IPS DF 4.7 (cell line): Measurements from ENCODE around the gene EIF4A3.

Source experiments
- DNase-seq: peaks from one replicate; pipeline ENCODE4 v3.0.0-alpha.2; 2013; ENCODE audit warnings: low spot score; ENCODE audit errors: extremely low read depth

The EIF4A3 gene

GRCh38 chr17:80113033-80113484 is 33.9 kb downstream of the EIF4A3 start:
- no peak for DNase-seq

GRCh38 chr17:80112471-80113032 is 34.4 kb downstream of the EIF4A3 start:
- DNase-seq = no peak

- DNase-seq = no peak
Measured at GRCh38 chr17:80111702-80112470, 35.0 kb downstream of the EIF4A3 start.

- DNase-seq = no peak
Measured at GRCh38 chr17:80110927-80111701, 35.8 kb downstream of the EIF4A3 start.

GRCh38 chr17:80110447-80110812 is 36.5 kb downstream of the EIF4A3 start:
- no peak for DNase-seq

- no peak for DNase-seq
Measured at GRCh38 chr17:80109713-80110446, 37.0 kb downstream of the EIF4A3 start.

- DNase-seq = no peak
Measured at GRCh38 chr17:80109066-80109660, 37.8 kb downstream of the EIF4A3 start.

GRCh38 chr17:80108036-80108971 is 38.6 kb downstream of the EIF4A3 start:
- no peak for DNase-seq

GRCh38 chr17:80107231-80108021 is 39.5 kb downstream of the EIF4A3 start:
- no peak for DNase-seq

- DNase-seq = no peak
Measured at GRCh38 chr17:80106751-80107150, 40.2 kb downstream of the EIF4A3 start.

GRCh38 chr17:80106176-80106575 is 40.8 kb downstream of the EIF4A3 start:
- no peak for DNase-seq

GRCh38 chr17:80105762-80106161 is 41.2 kb downstream of the EIF4A3 start:
- no peak for DNase-seq

- no peak for DNase-seq
Measured at GRCh38 chr17:80104956-80105375, 42.0 kb downstream of the EIF4A3 start.

GRCh38 chr17:80104321-80104955 is 42.5 kb downstream of the EIF4A3 start:
- DNase-seq = no peak

GRCh38 chr17:80103449-80104085 is 43.4 kb downstream of the EIF4A3 start:
- DNase-seq = no peak

GRCh38 chr17:80102664-80103448 is 44.1 kb downstream of the EIF4A3 start:
- DNase-seq = no peak

GRCh38 chr17:80101946-80102663 is 44.8 kb downstream of the EIF4A3 start:
- no peak for DNase-seq
